DMS114 treated with DMSO at 0.1 percent for 48 hours (cell line): ENCODE results near the gene TSPAN3.

Experiments used
- DNase-seq: peaks from one replicate; lab custom pipeline; 2025; ENCODE audit not compliant: unreplicated experiment; lab: John Stamatoyannopoulos, UW

TSPAN3 gene

DNA sequence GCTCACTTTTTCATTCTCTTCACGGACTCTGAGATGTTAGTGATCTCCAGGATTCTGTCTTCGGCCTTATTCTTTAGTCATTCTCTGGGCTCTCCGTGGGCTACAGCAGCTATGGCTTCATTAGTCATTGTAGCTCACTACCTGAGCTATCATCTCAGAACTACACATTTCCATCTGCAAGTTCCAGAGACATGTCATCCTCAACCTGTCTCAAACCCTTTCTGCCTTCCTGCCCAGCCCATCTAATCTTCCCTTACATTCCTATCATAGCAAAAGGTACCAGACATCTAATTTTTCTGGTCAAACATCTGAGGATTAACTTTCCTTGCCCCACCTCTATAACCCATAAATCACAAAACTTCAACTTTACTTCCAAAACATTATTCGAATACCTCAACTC is 13.2 kb downstream of the TSPAN3 start:
- no peak for DNase-seq

DNA sequence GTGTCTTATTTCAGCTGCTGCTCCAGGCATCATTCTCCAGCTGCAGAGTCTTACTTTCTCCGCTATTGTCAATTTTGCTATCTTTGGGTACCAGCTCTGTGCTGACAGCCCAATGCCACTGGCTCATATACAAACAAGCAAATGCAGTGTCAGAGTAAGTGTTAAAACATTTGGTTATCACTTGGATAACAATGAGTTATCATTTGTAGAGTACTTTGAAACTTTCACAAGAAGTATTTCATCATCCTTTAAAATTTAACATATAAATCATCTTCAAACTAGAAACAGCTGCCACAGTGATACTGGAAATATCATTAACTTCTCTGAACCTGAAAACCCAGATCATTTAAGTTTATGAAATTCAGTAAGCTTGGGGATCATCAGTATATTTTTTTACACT is 13.8 kb downstream of the TSPAN3 start:
- DNase-seq = no peak

DNA sequence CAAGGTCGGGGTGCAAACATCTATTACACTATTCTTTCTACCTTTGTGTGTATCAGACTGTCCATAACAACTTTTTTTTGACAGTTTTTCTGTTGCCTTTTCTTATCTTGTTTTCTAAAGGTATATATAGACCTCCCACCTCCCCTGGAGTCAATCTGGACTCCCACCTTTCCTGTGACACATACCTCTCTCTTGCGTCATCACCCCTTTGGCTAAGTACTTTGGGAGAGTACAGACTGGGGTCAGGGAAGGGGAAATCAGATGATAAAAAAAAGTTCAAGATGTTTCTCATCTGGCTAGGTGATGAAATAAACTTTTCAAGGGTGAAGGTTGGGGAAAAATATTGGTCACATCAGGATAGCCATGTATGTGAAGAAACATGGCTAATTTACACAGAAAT is 17.2 kb downstream of the TSPAN3 start:
- no peak for DNase-seq

GRCh38 chr15:77052556-77052955 is 18.4 kb downstream of the TSPAN3 start:
- DNase-seq = no peak

DNA sequence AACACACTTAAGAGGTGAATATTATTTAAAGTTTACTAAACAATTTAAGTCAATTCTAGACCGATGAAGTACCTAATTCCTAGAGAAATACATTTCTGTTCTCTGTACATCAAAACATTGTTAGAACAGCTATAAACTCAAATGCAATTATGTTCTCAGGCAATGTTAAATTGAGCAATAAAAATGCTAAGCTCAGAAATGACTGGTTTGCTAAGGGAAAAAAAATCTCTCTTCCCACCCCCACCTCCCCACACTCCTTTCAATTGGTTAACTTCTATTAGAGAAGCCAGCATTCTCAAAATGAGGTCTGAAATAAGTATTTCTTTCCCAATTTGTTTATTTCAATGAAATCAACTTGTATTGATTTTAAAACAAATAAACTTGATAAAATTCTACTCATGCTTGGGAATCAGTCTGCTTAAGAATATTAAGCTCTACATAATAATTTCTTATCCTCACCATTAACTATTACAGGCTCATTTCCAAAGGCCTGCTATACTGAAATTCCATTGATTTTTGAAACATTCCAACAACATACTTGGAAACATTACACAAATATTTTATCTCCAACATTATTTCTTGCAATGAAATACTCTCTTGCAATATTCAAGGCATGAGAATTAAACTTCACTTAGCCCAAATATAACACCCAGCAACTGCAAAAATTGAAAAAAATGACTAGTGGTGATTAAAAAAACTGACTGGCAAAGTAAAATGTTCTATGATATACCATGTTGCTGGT is 22.6 kb downstream of the TSPAN3 start:
- DNase-seq = no peak

DNA sequence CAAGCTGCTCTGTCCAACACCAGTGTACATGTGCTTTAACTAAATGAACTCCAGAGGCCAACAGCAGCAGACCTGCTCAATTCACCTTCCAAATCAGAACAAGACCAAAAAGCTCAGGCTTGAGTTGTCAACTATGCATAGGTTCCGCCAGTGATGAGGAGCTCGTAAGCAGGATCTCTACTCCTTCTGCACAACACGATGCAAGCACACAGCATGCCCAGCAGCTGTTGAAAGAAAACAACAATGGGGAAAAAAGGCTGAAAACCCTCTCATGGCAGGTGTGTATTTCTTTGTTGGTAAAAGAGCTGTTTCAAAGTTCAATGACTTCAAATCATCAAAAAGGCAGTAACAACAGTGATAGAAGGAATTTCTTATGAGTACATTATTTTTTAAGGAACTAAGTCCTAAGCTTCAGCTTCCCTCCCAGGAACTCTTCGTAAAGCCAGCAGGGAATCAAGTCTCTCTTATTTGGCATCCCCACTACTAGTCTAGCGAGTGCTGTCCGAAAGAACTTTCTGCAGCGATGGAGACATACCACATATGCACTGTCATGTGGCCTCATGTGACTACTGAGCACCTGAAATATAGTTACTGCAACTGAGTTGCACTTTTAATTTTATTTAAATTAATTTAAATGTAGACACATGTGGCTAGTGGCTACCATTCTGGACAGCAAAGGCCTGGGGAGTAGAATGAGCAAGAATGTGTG is 24.1 kb downstream of the TSPAN3 start:
- no peak for DNase-seq

DNA sequence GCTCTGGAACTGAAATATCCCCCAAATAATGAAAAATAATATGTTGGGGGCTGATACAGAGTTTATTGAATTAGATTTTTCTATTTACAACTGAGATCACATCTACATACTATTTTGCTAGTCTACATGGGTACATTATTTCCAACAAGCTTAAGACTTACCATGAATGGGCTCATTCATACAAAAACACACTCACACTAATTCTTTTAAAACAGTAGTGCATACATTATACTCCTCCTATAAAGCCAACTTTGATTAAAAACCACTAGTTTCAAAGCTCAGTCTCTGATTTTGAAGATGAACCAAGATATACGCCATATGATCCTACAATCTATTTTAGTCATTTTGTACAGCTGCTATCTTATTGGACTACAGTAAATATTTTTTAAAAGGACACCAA is 24.9 kb downstream of the TSPAN3 start:
- DNase-seq = no peak

GRCh38 chr15:77044228-77045042 is 26.5 kb downstream of the TSPAN3 start:
- DNase-seq = no peak

DNA sequence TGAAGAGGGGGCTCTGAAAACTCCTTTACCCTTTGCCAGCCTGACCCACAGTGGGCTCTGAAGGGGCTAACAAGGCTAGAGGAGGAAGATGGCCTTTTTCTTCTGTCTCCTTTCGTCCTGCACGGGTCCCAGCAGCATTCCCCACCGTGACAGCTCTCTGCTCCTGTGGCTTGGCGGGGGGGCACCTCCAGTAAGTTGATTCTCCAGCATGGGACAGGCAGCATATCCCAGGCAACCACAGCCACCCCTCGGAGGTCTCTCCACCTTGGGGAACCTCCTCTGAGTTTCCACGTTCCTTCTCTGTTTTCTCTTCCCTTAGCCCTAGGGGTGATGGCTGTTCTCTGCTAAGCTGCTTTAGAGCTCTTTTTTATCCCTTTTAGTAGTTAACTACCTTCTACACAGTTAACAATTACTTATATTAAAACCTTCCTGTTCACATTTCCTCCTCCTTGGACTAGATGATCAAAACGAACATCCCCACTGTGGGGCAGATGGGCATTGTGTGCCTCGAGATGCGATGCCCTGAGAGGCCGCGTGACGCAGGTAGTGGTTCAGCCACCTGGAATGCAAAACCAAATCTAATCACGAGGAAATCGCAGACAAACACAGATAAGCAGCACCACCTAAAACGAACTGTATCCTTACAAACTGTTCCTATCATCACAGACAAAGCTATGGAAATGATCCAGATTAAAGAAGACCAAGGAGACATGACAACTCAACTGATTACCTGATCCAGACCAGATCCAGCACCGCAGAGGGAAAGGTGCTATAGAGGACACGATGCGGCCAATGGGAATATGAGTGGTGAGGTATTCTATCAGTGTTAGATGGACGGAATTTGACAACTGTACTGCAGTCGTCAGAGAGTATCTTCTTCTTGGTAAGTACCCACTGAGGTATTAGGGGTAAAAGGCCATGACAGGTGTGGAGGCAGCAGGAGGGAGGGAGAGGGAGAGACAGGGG is 27.7 kb downstream of the TSPAN3 start:
- DNase-seq = no peak

DNA sequence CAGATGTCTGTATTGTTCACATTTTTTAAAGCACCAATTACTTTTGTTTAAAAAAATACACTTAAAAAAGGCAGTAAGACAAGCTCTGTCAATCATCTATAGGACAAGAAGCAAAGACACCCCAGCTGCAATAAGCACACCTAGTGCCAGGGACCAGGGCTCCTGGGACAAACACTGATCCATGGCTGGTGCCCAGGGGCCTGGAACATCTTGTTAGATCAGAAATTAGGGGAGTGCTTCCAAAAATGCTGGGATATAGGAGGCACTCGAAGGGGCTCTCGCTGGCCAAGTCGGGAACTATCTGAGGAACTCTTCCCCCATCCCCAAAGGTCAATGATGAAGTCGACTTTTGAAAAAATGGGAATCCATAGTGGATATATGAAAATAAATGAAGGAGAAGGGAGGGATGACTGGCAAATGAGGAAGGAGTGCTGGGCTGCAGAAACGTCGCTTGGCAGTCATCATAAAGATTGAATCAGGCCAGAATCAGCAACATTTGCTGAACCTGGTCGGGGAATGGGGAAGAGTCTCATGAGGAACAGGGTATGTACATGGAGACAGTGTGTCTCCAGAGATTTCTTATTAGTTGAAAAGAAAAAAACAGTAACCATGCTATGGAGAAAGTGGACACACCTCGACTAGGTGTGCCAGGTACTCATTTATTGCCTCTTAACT is 28.5 kb downstream of the TSPAN3 start:
- DNase-seq = no peak

DNA sequence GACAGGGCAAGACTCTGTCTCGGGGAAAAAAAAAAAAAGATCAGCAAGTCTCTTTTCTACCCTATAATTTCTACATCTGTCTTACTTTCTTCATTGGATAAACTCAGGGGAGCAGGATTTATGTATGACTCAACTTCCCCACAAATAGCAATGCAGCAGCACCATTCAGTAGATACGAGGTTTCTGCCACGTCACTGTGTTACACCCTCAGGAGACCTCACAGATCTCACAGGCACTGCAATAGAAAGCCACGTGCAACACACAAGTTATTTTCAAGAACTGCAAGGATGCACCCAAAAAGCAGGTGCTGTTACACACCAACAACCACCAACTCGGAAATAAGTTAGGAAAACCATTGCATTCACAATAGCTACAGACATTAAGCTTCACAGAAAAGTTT is 30.2 kb downstream of the TSPAN3 start:
- DNase-seq = no peak

DNA sequence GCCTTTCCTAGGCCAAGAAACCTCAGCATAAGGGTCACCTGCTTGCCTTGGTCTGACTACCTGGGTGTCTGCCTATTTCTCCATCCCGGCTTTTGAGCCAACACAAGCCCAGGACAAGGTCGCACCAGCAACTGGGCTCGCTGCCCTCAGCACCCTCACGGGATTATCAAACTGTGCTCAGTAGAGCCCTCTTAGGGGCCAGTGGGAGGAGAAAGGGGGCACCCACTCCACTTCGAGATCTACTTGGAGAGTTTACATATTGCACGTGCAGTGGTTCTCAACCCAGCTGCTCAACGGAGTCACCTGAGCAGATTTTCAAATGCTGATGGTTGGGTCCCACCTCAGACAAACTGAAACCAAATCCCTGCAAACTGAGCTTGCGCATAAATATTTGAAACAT is 31.1 kb downstream of the TSPAN3 start:
- DNase-seq = no peak

- no peak for DNase-seq
Measured at GRCh38 chr15:77039217-77039533, 31.7 kb downstream of the TSPAN3 start.

- DNase-seq = no peak
Measured at GRCh38 chr15:77038312-77039216, 32.3 kb downstream of the TSPAN3 start.

DNA sequence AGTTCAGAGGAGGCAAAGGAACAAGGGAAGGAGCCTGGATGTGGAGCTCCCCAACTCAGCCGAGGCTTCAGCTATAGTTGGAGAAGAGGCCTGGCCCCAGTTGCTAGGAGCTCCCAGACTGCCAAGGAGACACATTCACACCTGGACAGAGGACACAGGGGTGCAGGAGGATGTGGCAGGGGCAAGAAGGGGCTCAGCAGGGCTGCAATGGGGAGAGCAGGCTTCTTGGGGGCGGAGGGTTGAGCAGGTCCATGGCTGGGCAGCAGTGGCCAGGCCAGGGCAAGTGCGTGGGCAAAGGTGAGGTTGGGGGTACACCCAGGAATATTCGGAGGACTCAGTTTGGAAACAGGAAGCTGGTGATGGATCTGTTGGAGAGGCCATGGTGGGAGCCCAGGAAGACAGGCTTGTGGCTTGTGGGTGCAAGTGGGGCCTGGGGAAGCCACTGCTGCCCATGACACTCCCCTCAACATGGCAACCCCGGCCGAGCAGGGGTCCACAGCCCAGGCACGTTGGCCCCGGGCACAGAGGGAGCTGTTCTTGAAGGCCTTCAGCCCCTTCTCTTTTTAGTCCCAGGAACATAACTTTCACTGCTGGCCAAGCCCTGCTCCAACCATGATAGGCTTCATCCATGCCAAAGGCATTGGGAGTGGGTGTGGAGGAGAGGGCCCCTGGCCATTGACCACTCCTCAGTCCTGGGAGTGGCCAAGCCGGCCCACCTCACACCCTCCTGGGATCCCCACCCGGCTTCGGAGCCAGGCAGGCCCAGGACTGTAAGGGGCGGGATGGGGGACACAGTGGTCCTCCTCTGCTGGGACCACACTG is 33.3 kb downstream of the TSPAN3 start:
- no peak for DNase-seq

DNA sequence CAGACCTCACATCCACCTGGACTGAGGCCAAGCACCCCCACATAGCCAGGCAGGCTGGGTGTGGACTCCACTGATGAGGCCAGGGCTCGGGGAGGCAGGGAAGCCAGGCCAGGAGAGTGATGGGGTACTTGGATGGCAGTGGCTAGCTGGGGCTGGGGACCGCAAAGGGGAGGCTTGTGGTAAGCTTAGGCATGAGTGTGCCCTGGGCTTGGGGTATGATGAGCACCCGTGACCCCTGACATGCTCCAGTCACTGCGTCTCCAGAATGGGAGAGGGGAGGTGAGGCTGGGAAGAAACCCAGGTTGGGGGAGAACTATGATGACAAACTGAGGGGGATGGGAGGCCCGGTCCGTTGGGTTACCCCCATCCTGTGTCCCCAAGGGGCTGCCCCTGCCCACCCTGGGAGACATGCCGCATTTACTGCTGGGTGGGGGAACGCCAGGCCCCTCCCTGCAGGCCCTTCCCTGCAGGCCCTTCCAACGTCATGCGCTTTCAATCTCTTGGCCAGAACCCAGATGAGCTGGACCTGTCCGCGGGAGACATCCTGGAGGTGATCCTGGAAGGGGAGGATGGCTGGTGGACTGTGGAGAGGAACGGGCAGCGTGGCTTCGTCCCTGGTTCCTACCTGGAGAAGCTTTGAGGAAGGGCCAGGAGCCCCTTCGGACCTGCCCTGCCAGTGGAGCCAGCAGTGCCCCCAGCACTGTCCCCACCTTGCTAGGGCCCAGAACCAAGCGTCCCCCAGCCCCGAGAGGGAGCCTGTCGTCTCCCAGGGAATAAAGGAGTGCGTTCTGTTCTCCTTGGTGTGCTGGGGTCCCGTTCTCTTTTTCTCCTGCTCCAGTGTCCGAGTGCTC is 34.1 kb downstream of the TSPAN3 start:
- DNase-seq = no peak

DNA sequence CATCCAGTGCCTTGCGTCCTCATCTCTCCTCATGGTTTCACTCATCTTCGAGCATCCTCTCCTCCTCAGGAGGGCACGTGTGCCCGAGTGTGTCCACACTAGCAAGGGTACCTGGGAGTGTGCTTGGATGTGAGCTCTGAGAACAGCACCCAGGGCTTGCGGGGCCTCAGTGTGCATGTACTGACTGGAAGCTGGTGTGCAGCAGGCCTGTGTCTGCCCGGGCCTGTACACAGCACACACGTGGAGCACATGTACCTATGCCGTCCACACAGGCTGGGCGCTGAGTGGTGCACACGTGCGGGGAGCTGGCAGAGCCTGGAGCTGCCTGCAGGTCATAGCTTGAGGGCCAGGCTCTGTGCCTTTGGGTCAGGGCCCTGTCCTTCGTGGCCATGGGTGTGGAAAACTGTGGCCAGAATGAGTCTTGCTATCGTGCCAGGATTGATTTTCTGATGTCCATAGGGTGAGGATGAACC is 34.9 kb downstream of the TSPAN3 start:
- DNase-seq = no peak
